ENCODE results near the gene CNP.
A peak's percentile ranks its signal among the peaks of the same experiment; 100 is the strongest.

CNP gene

GRCh38 chr17:41941168-41941567 lies 25.4 kb upstream of the CNP start:
- Histone ChIP-seq H3K36me3 (ENCODE audit: control insufficient read depth in 1 of 2, insufficient read depth in 2 of 2, low read length in 2 of 2) (no peaks in the 10 kb centered on the region), H3K4me1 (ENCODE audit: control insufficient read depth in 1 of 2, insufficient read depth in 2 of 2, low read length in 2 of 2) (no peaks in the 10 kb centered on the region), H3K9ac (ENCODE audit: low read depth in 1 of 2, low read length in 2 of 2) (no peak overlapping the region), H3K27me3 (ENCODE audit: control insufficient read depth in 1 of 2, insufficient read depth in 2 of 2, low read length in 2 of 2) (no peaks in the 10 kb centered on the region), H3K9me3 (ENCODE audit: control insufficient read depth in 1 of 2, low read length in 2 of 2) (no peaks in the 10 kb centered on the region), H3K4me3 (ENCODE audit: low read depth in 1 of 2, low read length in 2 of 2) (no peak overlapping the region), H3K27ac (ENCODE audit: low read depth, low read length) (no peak overlapping the region)

DNA sequence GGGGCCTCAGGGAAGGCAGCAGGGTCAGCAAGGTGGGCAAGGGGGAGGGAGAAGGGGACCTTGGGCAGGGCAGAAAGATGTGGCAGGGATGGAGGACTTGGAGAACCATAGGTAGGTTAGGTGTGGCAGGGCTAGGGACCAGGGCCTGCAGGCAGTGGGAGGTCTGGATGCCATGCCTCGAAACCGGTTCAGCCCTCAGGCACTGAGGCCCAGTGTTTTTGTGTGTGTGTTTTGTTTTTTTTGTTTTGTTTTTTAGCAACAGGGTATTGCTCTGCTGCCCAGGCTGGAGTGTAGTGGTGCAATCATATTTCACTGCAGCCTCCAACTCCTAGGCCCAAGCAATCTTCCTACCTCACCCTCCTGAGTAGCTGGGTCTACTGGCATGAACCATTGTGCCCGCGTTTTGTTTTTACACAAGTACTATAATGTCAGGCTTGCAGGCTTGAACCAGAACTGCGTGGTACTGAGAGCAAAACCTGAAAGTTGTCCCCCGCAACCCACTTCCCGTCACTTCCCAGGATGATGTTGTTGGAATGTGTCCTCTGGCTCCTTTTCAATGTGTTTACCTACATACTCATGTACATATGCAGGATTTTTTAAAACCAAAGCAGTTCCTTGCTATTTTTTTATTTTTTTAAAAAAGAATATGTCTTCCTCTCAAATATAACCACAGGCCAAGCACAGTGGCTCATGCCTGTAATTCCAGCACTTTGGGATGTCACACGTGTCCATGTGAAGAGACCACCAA lies 23.8 kb upstream of the CNP start:
- no peaks in the 10 kb centered on the region for H3K36me3 ChIP-seq (ENCODE audit: control insufficient read depth in 1 of 2, insufficient read depth in 2 of 2, low read length in 2 of 2)
- H3K27ac ChIP-seq (ENCODE audit: low read depth, low read length): no peak overlapping the region
- no peaks in the 10 kb centered on the region for H3K4me1 ChIP-seq (ENCODE audit: control insufficient read depth in 1 of 2, insufficient read depth in 2 of 2, low read length in 2 of 2)
- no peaks in the 10 kb centered on the region for H3K9me3 ChIP-seq (ENCODE audit: control insufficient read depth in 1 of 2, low read length in 2 of 2)
- H3K4me3 ChIP-seq (ENCODE audit: low read depth in 1 of 2, low read length in 2 of 2): no peak overlapping the region
- no peak overlapping the region for H3K9ac ChIP-seq (ENCODE audit: low read depth in 1 of 2, low read length in 2 of 2)
- H3K27me3 ChIP-seq (ENCODE audit: control insufficient read depth in 1 of 2, insufficient read depth in 2 of 2, low read length in 2 of 2): no peaks in the 10 kb centered on the region

DNA sequence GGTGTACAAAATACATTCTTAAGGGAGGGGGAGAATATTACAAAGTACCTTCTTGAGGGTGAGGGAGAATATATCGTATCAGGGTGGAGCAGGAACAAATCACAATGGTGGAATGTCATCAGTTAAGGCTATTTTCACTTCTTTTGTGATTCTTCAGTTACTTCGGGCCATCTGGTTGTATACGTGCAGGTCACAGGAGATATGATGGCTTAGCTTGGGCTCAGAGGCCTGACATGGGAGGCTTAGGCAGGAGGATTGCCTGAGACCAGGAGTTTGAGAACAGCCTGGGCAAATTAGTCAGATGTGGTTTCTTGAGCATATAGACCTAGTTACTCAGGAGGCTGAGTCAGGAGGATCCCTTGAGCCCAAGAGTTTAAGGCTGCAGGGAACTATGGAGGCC lies 23.1 kb upstream of the CNP start:
- no peak overlapping the region for H3K9ac ChIP-seq (ENCODE audit: low read depth in 1 of 2, low read length in 2 of 2)
- no peaks in the 10 kb centered on the region for H3K4me1 ChIP-seq (ENCODE audit: control insufficient read depth in 1 of 2, insufficient read depth in 2 of 2, low read length in 2 of 2)
- H3K4me3 ChIP-seq (ENCODE audit: low read depth in 1 of 2, low read length in 2 of 2): no peak overlapping the region
- H3K27me3 ChIP-seq (ENCODE audit: control insufficient read depth in 1 of 2, insufficient read depth in 2 of 2, low read length in 2 of 2): no peaks in the 10 kb centered on the region
- H3K36me3 ChIP-seq (ENCODE audit: control insufficient read depth in 1 of 2, insufficient read depth in 2 of 2, low read length in 2 of 2): no peaks in the 10 kb centered on the region
- no peak overlapping the region for H3K27ac ChIP-seq (ENCODE audit: low read depth, low read length)
- H3K9me3 ChIP-seq (ENCODE audit: control insufficient read depth in 1 of 2, low read length in 2 of 2): no peaks in the 10 kb centered on the region

DNA sequence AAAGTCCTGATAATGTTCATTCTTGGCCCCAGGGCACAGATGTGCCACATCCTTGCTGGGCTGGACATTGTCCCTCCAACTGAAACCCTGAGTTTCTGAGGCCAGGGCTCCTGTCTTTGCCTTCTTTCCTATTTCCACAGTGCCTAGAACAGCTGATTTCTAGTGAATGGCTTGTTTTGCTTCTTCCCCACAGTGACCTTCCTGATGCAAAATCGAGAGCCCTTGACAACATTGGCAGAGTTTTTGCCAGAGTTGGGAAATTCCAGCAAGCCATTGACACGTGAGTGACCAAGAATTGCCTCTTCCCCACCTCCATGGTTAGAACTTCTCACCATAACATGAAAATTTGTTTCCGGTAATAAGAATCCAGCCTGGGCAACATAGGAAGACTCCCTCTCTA lies 21.7 kb upstream of the CNP start:
- Histone ChIP-seq H3K36me3 (ENCODE audit: control insufficient read depth in 1 of 2, insufficient read depth in 2 of 2, low read length in 2 of 2) (no peaks in the 10 kb centered on the region), H3K27me3 (ENCODE audit: control insufficient read depth in 1 of 2, insufficient read depth in 2 of 2, low read length in 2 of 2) (no peaks in the 10 kb centered on the region), H3K9me3 (ENCODE audit: control insufficient read depth in 1 of 2, low read length in 2 of 2) (no peaks in the 10 kb centered on the region), H3K27ac (ENCODE audit: low read depth, low read length) (no peak overlapping the region), H3K9ac (ENCODE audit: low read depth in 1 of 2, low read length in 2 of 2) (no peak overlapping the region), H3K4me3 (ENCODE audit: low read depth in 1 of 2, low read length in 2 of 2) (no peak overlapping the region), H3K4me1 (ENCODE audit: control insufficient read depth in 1 of 2, insufficient read depth in 2 of 2, low read length in 2 of 2) (no peaks in the 10 kb centered on the region)

DNA sequence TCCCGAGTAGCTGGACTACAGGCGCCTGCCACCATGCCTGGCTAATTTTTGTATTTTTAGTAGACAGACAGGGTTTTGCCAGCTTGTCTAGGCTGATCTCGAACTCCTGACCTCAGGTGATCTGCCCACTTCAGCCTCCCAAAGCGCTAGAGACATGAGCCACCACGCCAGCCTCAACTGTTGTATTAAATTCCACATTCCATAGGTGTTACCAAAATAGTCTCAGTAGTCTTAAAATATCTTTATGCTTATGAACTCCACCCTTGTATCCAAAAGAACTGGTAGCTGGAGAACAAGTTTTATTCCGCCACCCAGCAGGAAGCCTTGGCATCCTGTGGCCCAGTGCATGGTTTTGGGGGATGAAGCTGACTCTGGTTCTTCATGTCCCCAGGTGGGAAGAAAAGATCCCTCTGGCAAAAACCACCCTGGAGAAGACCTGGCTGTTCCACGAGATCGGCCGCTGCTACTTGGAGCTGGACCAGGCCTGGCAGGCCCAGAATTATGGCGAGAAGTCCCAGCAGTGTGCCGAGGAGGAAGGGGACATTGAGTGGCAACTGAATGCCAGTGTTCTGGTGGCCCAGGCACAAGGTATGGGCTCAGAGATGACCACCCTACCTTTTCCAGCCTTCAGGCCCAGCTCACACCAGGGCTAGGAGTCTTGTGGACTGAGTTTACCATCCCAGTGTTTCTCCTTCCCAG lies 17.7 kb upstream of the CNP start:
- Histone ChIP-seq H3K9me3 (ENCODE audit: control insufficient read depth in 1 of 2, low read length in 2 of 2) (no peaks in the 10 kb centered on the region), H3K4me1 (ENCODE audit: control insufficient read depth in 1 of 2, insufficient read depth in 2 of 2, low read length in 2 of 2) (no peaks in the 10 kb centered on the region), H3K36me3 (ENCODE audit: control insufficient read depth in 1 of 2, insufficient read depth in 2 of 2, low read length in 2 of 2) (no peaks in the 10 kb centered on the region), H3K4me3 (ENCODE audit: low read depth in 1 of 2, low read length in 2 of 2) (no peak overlapping the region), H3K27me3 (ENCODE audit: control insufficient read depth in 1 of 2, insufficient read depth in 2 of 2, low read length in 2 of 2) (no peaks in the 10 kb centered on the region), H3K9ac (ENCODE audit: low read depth in 1 of 2, low read length in 2 of 2) (no peak overlapping the region), H3K27ac (ENCODE audit: low read depth, low read length) (no peak overlapping the region)

DNA sequence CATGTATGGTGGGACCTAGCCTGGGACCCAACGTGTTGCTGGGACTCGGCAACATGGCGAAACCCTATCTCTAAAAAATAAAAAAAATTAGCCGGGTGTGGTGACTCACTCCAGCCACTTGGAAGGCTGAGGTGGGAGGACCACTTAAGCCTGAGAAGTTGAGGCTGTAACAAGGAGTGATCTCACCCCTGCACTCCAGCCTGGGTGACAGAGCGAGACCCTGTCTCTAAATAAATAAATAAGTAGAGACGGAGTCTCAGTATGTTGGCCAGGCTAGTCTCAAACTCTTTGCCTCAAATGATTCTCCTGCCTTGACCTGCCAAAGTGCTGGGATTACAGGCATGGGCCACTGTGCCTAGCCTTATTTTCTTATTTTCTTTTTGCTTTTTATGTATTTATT lies 10.1 kb upstream of the CNP start:
- H3K9ac ChIP-seq (ENCODE audit: low read depth in 1 of 2, low read length in 2 of 2): no peak overlapping the region
- H3K4me1 ChIP-seq (ENCODE audit: control insufficient read depth in 1 of 2, insufficient read depth in 2 of 2, low read length in 2 of 2): peaks cover 6 to 9% of the 10 kb centered on the region in 2 donors
- H3K27ac ChIP-seq (ENCODE audit: low read depth, low read length): no peak overlapping the region

DNA sequence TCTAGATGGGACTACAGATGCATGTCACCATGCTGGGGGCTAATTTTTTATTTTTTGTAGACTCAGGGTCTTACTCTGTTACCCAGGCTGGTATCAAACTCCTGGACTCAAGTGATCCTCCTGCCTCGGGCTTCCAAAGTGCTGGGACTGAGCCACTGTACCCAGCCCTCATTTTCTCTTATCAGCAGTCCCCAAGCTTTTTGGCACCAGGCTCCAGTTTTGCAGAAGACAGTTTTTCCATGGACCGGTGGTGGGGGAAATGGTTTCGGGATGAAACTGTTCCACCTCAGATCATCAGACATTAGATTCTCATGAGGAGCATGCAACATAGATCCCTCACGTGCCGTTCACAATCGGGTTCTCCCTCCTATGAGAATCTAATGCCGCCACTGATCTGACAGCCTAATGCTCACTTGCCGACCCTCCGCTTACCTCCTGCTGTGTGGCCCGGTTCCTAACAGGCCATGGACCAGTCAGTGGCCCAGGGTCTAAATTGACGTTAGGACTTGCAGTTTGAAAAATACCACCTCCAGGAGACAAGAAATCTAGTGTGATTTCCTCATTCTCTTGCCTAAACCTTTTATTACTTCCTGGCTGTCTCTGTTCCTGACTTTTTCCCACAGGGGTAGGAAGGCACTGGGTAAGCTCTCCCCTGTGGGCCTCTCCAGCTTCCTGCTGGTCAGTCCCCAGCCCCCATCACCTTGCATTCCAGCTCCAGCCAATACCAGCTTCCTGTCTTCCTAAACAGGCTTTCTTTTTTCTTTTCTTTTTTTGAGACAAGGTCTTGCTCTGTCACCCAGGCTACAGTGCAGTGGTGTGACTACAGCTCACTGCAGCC lies 9.3 kb upstream of the CNP start:
- Histone ChIP-seq H3K4me3 (ENCODE audit: low read depth in 1 of 2, low read length in 2 of 2) (no peak overlapping the region), H3K9me3 (ENCODE audit: control insufficient read depth in 1 of 2, low read length in 2 of 2) (no peaks in the 10 kb centered on the region), H3K9ac (ENCODE audit: low read depth in 1 of 2, low read length in 2 of 2) (no peak overlapping the region), H3K36me3 (ENCODE audit: control insufficient read depth in 1 of 2, insufficient read depth in 2 of 2, low read length in 2 of 2) (no peaks in the 10 kb centered on the region), H3K27ac (ENCODE audit: low read depth, low read length) (no peak overlapping the region), H3K4me1 (ENCODE audit: control insufficient read depth in 1 of 2, insufficient read depth in 2 of 2, low read length in 2 of 2) (peaks cover 6 to 9% of the 10 kb centered on the region in 2 donors), H3K27me3 (ENCODE audit: control insufficient read depth in 1 of 2, insufficient read depth in 2 of 2, low read length in 2 of 2) (no peaks in the 10 kb centered on the region)

More for the DNA sequence above, 10.1 kb upstream of the CNP start:
- H3K9me3 ChIP-seq (ENCODE audit: control insufficient read depth in 1 of 2, low read length in 2 of 2): no peaks in the 10 kb centered on the region
- H3K27me3 ChIP-seq (ENCODE audit: control insufficient read depth in 1 of 2, insufficient read depth in 2 of 2, low read length in 2 of 2): no peaks in the 10 kb centered on the region
- H3K36me3 ChIP-seq (ENCODE audit: control insufficient read depth in 1 of 2, insufficient read depth in 2 of 2, low read length in 2 of 2): no peaks in the 10 kb centered on the region
- H3K4me3 ChIP-seq (ENCODE audit: low read depth in 1 of 2, low read length in 2 of 2): no peak overlapping the region

DNA sequence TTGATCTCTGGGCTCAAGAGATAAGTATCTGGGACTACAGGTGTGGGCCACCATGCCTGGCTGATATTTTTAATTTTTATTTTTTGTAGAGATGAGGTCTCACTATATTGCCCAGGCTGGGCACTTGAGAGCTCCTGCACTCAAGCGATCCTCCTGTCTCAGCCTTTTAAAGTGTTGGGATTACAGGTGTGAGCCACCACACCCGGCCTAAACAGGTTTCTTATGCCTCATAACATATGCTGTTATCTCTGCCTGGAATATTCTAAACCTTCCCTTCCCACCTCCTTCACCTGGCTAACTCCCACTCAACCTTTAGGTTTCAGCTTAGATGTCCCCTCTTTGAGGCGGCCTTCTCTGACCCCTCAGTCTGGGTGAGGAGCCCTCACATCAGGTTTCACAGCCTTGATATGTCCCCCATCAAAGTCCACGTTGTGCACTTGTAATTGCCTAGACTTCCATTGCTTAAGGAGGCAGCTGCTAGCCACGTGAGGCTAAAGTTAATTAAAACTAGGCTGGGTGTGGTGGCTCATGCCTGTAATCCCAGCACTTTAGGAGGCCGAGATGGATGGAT lies 8.6 kb upstream of the CNP start:
- H3K4me3 ChIP-seq (ENCODE audit: low read depth in 1 of 2, low read length in 2 of 2): no peak overlapping the region
- peaks cover 6 to 12% of the 10 kb centered on the region in 2 donors for H3K4me1 ChIP-seq (ENCODE audit: control insufficient read depth in 1 of 2, insufficient read depth in 2 of 2, low read length in 2 of 2)
- H3K9ac ChIP-seq (ENCODE audit: low read depth in 1 of 2, low read length in 2 of 2): peak overlapping the region in 1 of 2 donors; percentile 18
- H3K27ac ChIP-seq (ENCODE audit: low read depth, low read length): no peak overlapping the region
- no peaks in the 10 kb centered on the region for H3K36me3 ChIP-seq (ENCODE audit: control insufficient read depth in 1 of 2, insufficient read depth in 2 of 2, low read length in 2 of 2)
- no peaks in the 10 kb centered on the region for H3K27me3 ChIP-seq (ENCODE audit: control insufficient read depth in 1 of 2, insufficient read depth in 2 of 2, low read length in 2 of 2)
- no peaks in the 10 kb centered on the region for H3K9me3 ChIP-seq (ENCODE audit: control insufficient read depth in 1 of 2, low read length in 2 of 2)

GRCh38 chr17:41959030-41959335 lies 7.6 kb upstream of the CNP start:
- Histone ChIP-seq H3K9ac (ENCODE audit: low read depth in 1 of 2, low read length in 2 of 2) (no peak overlapping the region), H3K27me3 (ENCODE audit: control insufficient read depth in 1 of 2, insufficient read depth in 2 of 2, low read length in 2 of 2) (no peaks in the 10 kb centered on the region)

More at GRCh38 chr17:41959030-41959335, 7.6 kb upstream of the CNP start:
- no peaks in the 10 kb centered on the region for H3K9me3 ChIP-seq (ENCODE audit: control insufficient read depth in 1 of 2, low read length in 2 of 2)
- peaks cover 6 to 12% of the 10 kb centered on the region in 2 donors for H3K4me1 ChIP-seq (ENCODE audit: control insufficient read depth in 1 of 2, insufficient read depth in 2 of 2, low read length in 2 of 2)
- no peak overlapping the region for H3K27ac ChIP-seq (ENCODE audit: low read depth, low read length)
- no peak overlapping the region for H3K4me3 ChIP-seq (ENCODE audit: low read depth in 1 of 2, low read length in 2 of 2)
- no peaks in the 10 kb centered on the region for H3K36me3 ChIP-seq (ENCODE audit: control insufficient read depth in 1 of 2, insufficient read depth in 2 of 2, low read length in 2 of 2)
